GM12878 (cell line): ENCODE data around the gene ZBTB21. TPM values are rescaled to one million over a fixed set of nuclear protein-coding genes. Genes with fewer than 3 reads are reported as not detected.

Experiments
- ATAC-seq: fragments of 200-7000 bp; cut with Tn5 transposase; 3 replicates; pipeline ENCODE4 v1.9.1; 2020; ENCODE audit warnings: mild to moderate bottlenecking, moderate library complexity
- BruUV-seq: library from RNA; stranded (reverse); fragments of 400-500 nt; replicated peaks from 2 replicates; lab custom pipeline; 2021; lab: Mats Ljungman, UMichigan
- CTCF ChIA-PET: fragments of 300-600 bp; sonication (Branson Sonifier 250); formaldehyde crosslinking; extraction: SDS; loops from one replicate; lab custom pipeline; 2021; ENCODE audit warnings: inconsistent platforms; lab: Yijun Ruan, JAX
- POLR2A ChIA-PET: fragments of 350-600 bp; formaldehyde crosslinking; extraction: SDS; loops from one replicate; lab custom pipeline; 2021; ENCODE audit warnings: inconsistent platforms; lab: Charles Lee
- RAD21 ChIA-PET: fragments of 300-600 bp; sonication (Branson Sonifier 250); formaldehyde crosslinking; loops from one replicate; lab custom pipeline; 2023; ENCODE audit warnings: antibody characterized with exemption; ENCODE audit not compliant: unreplicated experiment; lab: Charles Lee
- SMC1A ChIA-PET: fragments of 300-600 bp; sonication (Branson Sonifier 250); formaldehyde crosslinking; loops from one replicate; lab custom pipeline; 2023; ENCODE audit not compliant: unreplicated experiment, uncharacterized antibody; lab: Charles Lee
- DNase-seq: peaks from one replicate; pipeline ENCODE4 v3.0.0-alpha.2; 2011; ENCODE audit warnings: low read depth, low spot score
- FAIRE-seq: peaks from 3 replicates; lab custom pipeline; 2011; peaks lifted over from hg19 to GRCh38; lab: Jason Lieb, UNC
- H2AFZ ChIP-seq: 2 replicates; pipeline ENCODE4 v1.6.0; 2011; ENCODE audit warnings: low read depth, low read length, control low read depth; ENCODE audit not compliant: control insufficient read depth
- H3K27ac ChIP-seq: 2 replicates; pipeline ENCODE4 v1.5.1; 2011; ENCODE audit warnings: control low read depth; ENCODE audit not compliant: control insufficient read depth, insufficient read depth
- H3K27me3 ChIP-seq, 2 experiments: replicated peaks in 1 of 2; 2 replicates each; pipeline versions ENCODE4 v1.6.0 to v1.6.1; 2011; ENCODE audit warnings: low read length in 1 of 2; ENCODE audit not compliant: control insufficient read depth in 2 of 2, insufficient read depth in 2 of 2
- H3K36me3 ChIP-seq, 2 experiments: 2 replicates each; pipeline ENCODE4 v1.5.1; 2011; ENCODE audit warnings: low read length in 1 of 2; ENCODE audit not compliant: control insufficient read depth in 2 of 2, insufficient read depth in 2 of 2
- H3K4me1 ChIP-seq: 2 replicates; pipeline ENCODE4 v1.6.1; 2011; ENCODE audit warnings: mild to moderate bottlenecking, low read length, moderate library complexity, mixed read lengths; ENCODE audit not compliant: control insufficient read depth, insufficient read depth
- H3K4me2 ChIP-seq: 2 replicates; pipeline ENCODE4 v1.6.0; 2011; ENCODE audit warnings: control low read depth; ENCODE audit not compliant: control insufficient read depth, insufficient read depth
- H3K4me3 ChIP-seq: fragments of 200-600 bp; sonication (generic); 2 replicates; pipeline ENCODE4 v1.5.1; 2016
- H3K79me2 ChIP-seq: 2 replicates; pipeline ENCODE4 v1.6.0; 2011; ENCODE audit warnings: low read length; ENCODE audit not compliant: control insufficient read depth, insufficient read depth
- H3K9ac ChIP-seq: 2 replicates; pipeline ENCODE4 v1.8.0; 2011; ENCODE audit warnings: low read length, control low read depth, mixed read lengths; ENCODE audit not compliant: control insufficient read depth, insufficient read depth
- H3K9me3 ChIP-seq: replicated peaks from 3 replicates; pipeline ENCODE4 v1.5.1; 2011; ENCODE audit warnings: mild to moderate bottlenecking, low read length; ENCODE audit not compliant: control insufficient read depth, insufficient read depth
- H4K20me1 ChIP-seq: 2 replicates; pipeline ENCODE4 v1.6.0; 2011; ENCODE audit not compliant: control insufficient read depth, insufficient read depth
- FOS ChIP-seq: IDR thresholded peaks from 3 replicates; pipeline ENCODE4 v1.6.1; 2011; ENCODE audit warnings: borderline replicate concordance; ENCODE audit not compliant: insufficient read length; ENCODE audit errors: extremely low read depth
- HCFC1 ChIP-seq: fragments of 150-350 bp; IDR thresholded peaks from 2 replicates; pipeline ENCODE4 v1.6.1; 2014; ENCODE audit warnings: low read length
- MYB ChIP-seq: fragments of 150-350 bp; IDR thresholded peaks from 2 replicates; pipeline ENCODE4 v1.6.1; 2014; ENCODE audit warnings: mild to moderate bottlenecking, low read depth, low read length, borderline replicate concordance
- SMAD5 ChIP-seq: IDR thresholded peaks from 2 replicates; pipeline ENCODE4 v1.6.1; 2016; ENCODE audit warnings: antibody characterized with exemption, low read depth
- SP1 ChIP-seq: IDR thresholded peaks from one replicate; pipeline ENCODE4 v1.6.1; 2011; ENCODE audit warnings: low read depth, low read length
- STAT3 ChIP-seq: IDR thresholded peaks from 2 replicates; pipeline ENCODE4 v1.6.1; 2011; ENCODE audit warnings: low read depth, low read length, improper control_type of control experiment
- WGBS: methylation state at CpG from one replicate; pipeline ENCODE4 v1.1.6; 2016; ENCODE audit warnings: low lambda C conversion rate; ENCODE audit not compliant: insufficient replicate concordance, insufficient coverage; ENCODE audit errors: missing lambda C conversion rate; 5-methylcytosine and 5-hydroxymethylcytosine counted together
- in situ Hi-C: fragments of 300-500 bp; cut with MboI; formaldehyde crosslinking; loops from 9 replicates; pipeline ENCODE4 v1.14.3; 2018; ENCODE audit warnings: mixed read lengths
- intact Hi-C: fragments of 100-400 bp; cut with micrococcal nuclease; formaldehyde crosslinking; loops from one replicate; pipeline ENCODE4 v1.14.2; 2022; ENCODE audit not compliant: unreplicated experiment
- polyA plus RNA-seq, 11 experiments: library from polyadenylated mRNA; depleted of rRNA in 4 of 11; unstranded in 6 of 11; stranded (reverse) in 5 of 11; fragments of >200 nt; fragmentation: Nextera tagmentation in 4 of 11; fragmentation: Illumina TruSeq in 1 of 11; extraction: Ambion mirVana in 4 of 11; extraction: Trizol in 1 of 11; gene quantifications; 1 replicate in 1 of 11; 2 replicates in 10 of 11; pipeline versions ENCODE4 v1.2.1 to v1.2.3, GENCODE V29; 2011 to 2016; ENCODE audit warnings: inconsistent platforms in 2 of 11, missing spikeins in 2 of 11, low read depth in 1 of 11
- total RNA-seq, 4 experiments: library from RNA; depleted of rRNA in 3 of 4; stranded (reverse); fragments of >200 nt in 3 of 4; fragmentation: Illumina TruSeq in 1 of 4; extraction: Trizol in 1 of 4; gene quantifications; 2 replicates each; pipeline versions ENCODE4 v1.2.1 to v1.2.3, GENCODE V29; 2013 to 2021
- TF ChIP-seq, protein P1 (sequence below): fragments of 450-650 bp; IDR thresholded peaks from 2 replicates; pipeline ENCODE4 v1.6.1; 2017; ENCODE audit warnings: antibody characterized with exemption, mild to moderate bottlenecking, moderate library complexity
- TF ChIP-seq, protein P2 (sequence below): fragments of 450-650 bp; IDR thresholded peaks from 2 replicates; pipeline ENCODE4 v1.6.1; 2016; ENCODE audit warnings: mild to moderate bottlenecking, moderate library complexity, borderline replicate concordance
- TF ChIP-seq, protein P3 (sequence below): IDR thresholded peaks from 2 replicates; pipeline ENCODE4 v1.6.1; 2011; ENCODE audit warnings: low read depth, low read length, improper control_type of control experiment, borderline replicate concordance
- TF ChIP-seq, protein P4 (sequence below): IDR thresholded peaks from 2 replicates; pipeline ENCODE4 v1.6.1; 2012; ENCODE audit warnings: low read depth, low read length, improper control_type of control experiment

ZBTB21 gene
- total and polyA plus RNA-seq, 10 of the 15 experiments (the other 5 are each of a cell fraction or from before 2014, with no cell fraction given), result 1.8 to 21.6 (median 10.6) TPM

DNA sequence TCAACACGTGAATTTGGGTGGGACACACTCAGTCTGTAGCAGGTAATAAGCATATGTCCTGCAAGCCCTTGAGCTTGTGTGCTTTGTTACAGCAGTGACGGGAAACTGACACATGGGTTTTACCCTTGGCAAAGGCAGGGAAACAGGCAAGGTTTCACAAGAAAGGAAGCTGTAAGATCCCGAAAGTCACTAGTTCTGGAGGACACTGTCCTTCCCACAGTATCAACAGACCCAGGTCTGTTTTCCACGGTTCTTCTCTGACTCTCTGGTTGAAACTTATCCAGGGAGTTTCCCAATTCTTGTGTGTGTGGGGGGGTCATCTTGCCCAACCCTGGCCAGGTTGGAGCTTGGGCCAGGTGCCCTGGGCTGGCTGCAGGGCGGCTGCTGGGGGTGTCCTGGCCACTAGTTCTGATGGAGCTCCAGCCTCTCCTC lies 29.3 kb upstream of the ZBTB21 start:
- no peak for ATAC-seq

More for the DNA sequence above, 29.3 kb upstream of the ZBTB21 start:
- no peaks in the 10 kb centered on the region; the same call in 2 of the 3 replicates for H3K9me3 ChIP-seq
- H4K20me1 ChIP-seq, result no peaks in the 10 kb centered on the region
- no peak overlapping the region for H3K4me2 ChIP-seq
- H3K79me2 ChIP-seq, result no peaks in the 10 kb centered on the region
- RAD21 ChIA-PET, result interaction anchor here (0.7 to 1.3 kb wide), 2 partner anchors 69 to 73 kb away, joined by 3 read pairs; no protein-coding TSS in a partner anchor
- no peak overlapping the region for H3K4me3 ChIP-seq
- no peak for FAIRE-seq
- TF ChIP-seq, protein P1, sequence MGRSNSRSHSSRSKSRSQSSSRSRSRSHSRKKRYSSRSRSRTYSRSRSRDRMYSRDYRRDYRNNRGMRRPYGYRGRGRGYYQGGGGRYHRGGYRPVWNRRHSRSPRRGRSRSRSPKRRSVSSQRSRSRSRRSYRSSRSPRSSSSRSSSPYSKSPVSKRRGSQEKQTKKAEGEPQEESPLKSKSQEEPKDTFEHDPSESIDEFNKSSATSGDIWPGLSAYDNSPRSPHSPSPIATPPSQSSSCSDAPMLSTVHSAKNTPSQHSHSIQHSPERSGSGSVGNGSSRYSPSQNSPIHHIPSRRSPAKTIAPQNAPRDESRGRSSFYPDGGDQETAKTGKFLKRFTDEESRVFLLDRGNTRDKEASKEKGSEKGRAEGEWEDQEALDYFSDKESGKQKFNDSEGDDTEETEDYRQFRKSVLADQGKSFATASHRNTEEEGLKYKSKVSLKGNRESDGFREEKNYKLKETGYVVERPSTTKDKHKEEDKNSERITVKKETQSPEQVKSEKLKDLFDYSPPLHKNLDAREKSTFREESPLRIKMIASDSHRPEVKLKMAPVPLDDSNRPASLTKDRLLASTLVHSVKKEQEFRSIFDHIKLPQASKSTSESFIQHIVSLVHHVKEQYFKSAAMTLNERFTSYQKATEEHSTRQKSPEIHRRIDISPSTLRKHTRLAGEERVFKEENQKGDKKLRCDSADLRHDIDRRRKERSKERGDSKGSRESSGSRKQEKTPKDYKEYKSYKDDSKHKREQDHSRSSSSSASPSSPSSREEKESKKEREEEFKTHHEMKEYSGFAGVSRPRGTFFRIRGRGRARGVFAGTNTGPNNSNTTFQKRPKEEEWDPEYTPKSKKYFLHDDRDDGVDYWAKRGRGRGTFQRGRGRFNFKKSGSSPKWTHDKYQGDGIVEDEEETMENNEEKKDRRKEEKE, result no peak
- TF ChIP-seq MYB, result no peak
- TF ChIP-seq FOS, result no peak
- no peak for TF ChIP-seq HCFC1
- TF ChIP-seq, protein P2, sequence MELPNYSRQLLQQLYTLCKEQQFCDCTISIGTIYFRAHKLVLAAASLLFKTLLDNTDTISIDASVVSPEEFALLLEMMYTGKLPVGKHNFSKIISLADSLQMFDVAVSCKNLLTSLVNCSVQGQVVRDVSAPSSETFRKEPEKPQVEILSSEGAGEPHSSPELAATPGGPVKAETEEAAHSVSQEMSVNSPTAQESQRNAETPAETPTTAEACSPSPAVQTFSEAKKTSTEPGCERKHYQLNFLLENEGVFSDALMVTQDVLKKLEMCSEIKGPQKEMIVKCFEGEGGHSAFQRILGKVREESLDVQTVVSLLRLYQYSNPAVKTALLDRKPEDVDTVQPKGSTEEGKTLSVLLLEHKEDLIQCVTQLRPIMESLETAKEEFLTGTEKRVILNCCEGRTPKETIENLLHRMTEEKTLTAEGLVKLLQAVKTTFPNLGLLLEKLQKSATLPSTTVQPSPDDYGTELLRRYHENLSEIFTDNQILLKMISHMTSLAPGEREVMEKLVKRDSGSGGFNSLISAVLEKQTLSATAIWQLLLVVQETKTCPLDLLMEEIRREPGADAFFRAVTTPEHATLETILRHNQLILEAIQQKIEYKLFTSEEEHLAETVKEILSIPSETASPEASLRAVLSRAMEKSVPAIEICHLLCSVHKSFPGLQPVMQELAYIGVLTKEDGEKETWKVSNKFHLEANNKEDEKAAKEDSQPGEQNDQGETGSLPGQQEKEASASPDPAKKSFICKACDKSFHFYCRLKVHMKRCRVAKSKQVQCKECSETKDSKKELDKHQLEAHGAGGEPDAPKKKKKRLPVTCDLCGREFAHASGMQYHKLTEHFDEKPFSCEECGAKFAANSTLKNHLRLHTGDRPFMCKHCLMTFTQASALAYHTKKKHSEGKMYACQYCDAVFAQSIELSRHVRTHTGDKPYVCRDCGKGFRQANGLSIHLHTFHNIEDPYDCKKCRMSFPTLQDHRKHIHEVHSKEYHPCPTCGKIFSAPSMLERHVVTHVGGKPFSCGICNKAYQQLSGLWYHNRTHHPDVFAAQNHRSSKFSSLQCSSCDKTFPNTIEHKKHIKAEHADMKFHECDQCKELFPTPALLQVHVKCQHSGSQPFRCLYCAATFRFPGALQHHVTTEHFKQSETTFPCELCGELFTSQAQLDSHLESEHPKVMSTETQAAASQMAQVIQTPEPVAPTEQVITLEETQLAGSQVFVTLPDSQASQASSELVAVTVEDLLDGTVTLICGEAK, result no peak
- no peak for TF ChIP-seq SMAD5
- TF ChIP-seq, protein P3, sequence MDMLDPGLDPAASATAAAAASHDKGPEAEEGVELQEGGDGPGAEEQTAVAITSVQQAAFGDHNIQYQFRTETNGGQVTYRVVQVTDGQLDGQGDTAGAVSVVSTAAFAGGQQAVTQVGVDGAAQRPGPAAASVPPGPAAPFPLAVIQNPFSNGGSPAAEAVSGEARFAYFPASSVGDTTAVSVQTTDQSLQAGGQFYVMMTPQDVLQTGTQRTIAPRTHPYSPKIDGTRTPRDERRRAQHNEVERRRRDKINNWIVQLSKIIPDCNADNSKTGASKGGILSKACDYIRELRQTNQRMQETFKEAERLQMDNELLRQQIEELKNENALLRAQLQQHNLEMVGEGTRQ, result no peak
- TF ChIP-seq SP1, result no peak
- TF ChIP-seq, protein P4, sequence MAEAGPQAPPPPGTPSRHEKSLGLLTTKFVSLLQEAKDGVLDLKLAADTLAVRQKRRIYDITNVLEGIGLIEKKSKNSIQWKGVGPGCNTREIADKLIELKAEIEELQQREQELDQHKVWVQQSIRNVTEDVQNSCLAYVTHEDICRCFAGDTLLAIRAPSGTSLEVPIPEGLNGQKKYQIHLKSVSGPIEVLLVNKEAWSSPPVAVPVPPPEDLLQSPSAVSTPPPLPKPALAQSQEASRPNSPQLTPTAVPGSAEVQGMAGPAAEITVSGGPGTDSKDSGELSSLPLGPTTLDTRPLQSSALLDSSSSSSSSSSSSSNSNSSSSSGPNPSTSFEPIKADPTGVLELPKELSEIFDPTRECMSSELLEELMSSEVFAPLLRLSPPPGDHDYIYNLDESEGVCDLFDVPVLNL, result no peak
- no peak for TF ChIP-seq STAT3
- TF ChIP-seq, all 136 proteins: peak for 0
- H3K4me1 ChIP-seq, result no peaks in the 10 kb centered on the region
- H3K36me3 ChIP-seq, result no peaks in the 10 kb centered on the region
- in situ Hi-C loops (no loop called here), intact Hi-C loops (no loop called here)
- DNase-seq, result no peak
- no peak overlapping the region for H3K9ac ChIP-seq
- no TSS peak for BruUV-seq
- CTCF ChIA-PET, result no interaction called here
- no peaks in the 10 kb centered on the region; a peak in 2 of 4 replicates for H3K27me3 ChIP-seq
- H3K27ac ChIP-seq, result no peak overlapping the region
- SMC1A ChIA-PET, result no interaction called here
- 23% methylated on average over 5 of the region's 5 CpGs for WGBS
- POLR2A ChIA-PET, result no interaction called here
- no peak overlapping the region for H2AFZ ChIP-seq
